B cell (primary cell): ENCODE results near the gene MGAT1. TPM values are rescaled to one million over a fixed set of nuclear protein-coding genes. Genes with fewer than 3 reads are reported as not detected.

Experiments used
- ATAC-seq: fragments of 200-7000 bp; cut with Tn5 transposase; one replicate; pipeline ENCODE4 v1.10.0; 2021; ENCODE audit warnings: low read depth, mild to moderate bottlenecking, moderate number of reproducible peaks, moderate library complexity
- CTCF ChIA-PET: fragments of 350-600 bp; sonication (Branson Sonifier 250); formaldehyde crosslinking; loops from one replicate; lab custom pipeline; 2021; ENCODE audit warnings: antibody characterized with exemption, inconsistent platforms; lab: Charles Lee
- POLR2A ChIA-PET: fragments of 350-600 bp; sonication (Branson Sonifier 250); formaldehyde crosslinking; loops from one replicate; lab custom pipeline; 2021; ENCODE audit warnings: antibody characterized with exemption; lab: Charles Lee
- DNase-seq: peaks from one replicate; pipeline ENCODE4 v3.0.0; 2013
- H2AFZ ChIP-seq: 2 replicates; pipeline ENCODE4 v1.6.1; 2012; ENCODE audit warnings: mild to moderate bottlenecking, low read depth, low read length; ENCODE audit not compliant: insufficient read depth, poor library complexity, severe bottlenecking
- H3K27ac ChIP-seq, 2 donors: 1 replicate in 1 of 2; 2 replicates in 1 of 2; pipeline ENCODE4 v1.5.1; 2012 to 2013; ENCODE audit warnings: low read length in 2 of 2, mild to moderate bottlenecking in 2 of 2, moderate library complexity in 1 of 2
- H3K27me3 ChIP-seq, 4 experiments: fragments of 200-600 bp in 1 of 4; sonication (generic) in 1 of 4; replicated peaks in 1 of 4; 1 replicate in 2 of 4; 2 replicates in 2 of 4; pipeline versions ENCODE4 v1.6.1 to v1.7.0; 2013 to 2016; ENCODE audit warnings: low read length in 3 of 4, mild to moderate bottlenecking in 2 of 4, mixed read lengths in 1 of 4, moderate library complexity in 1 of 4; ENCODE audit not compliant: insufficient read depth in 4 of 4, control insufficient read depth in 3 of 4; ENCODE audit errors: control extremely low read depth in 1 of 4
- H3K36me3 ChIP-seq, 2 experiments: replicated peaks in 1 of 2; 1 replicate in 1 of 2; 2 replicates in 1 of 2; pipeline versions ENCODE4 v1.6.1 to v1.7.1; 2013; ENCODE audit warnings: low read length in 1 of 2; ENCODE audit not compliant: insufficient read depth in 2 of 2, control insufficient read depth in 1 of 2; ENCODE audit errors: control extremely low read depth in 1 of 2, extremely low read depth in 1 of 2
- H3K4me1 ChIP-seq, 2 donors: fragments of 200-600 bp in 1 of 2; sonication (generic) in 1 of 2; 1 replicate in 1 of 2; 2 replicates in 1 of 2; pipeline versions ENCODE4 v1.5.1 to v1.6.1; 2013 to 2017; ENCODE audit warnings: low read length in 2 of 2; ENCODE audit not compliant: control insufficient read depth in 2 of 2, insufficient read depth in 2 of 2
- H3K4me2 ChIP-seq: replicated peaks from 2 replicates; pipeline ENCODE3; 2012; ENCODE audit warnings: mild to moderate bottlenecking, low read depth, low read length; ENCODE audit not compliant: poor library complexity, severe bottlenecking
- H3K4me3 ChIP-seq, 5 experiments: fragments of 200-600 bp in 1 of 5; sonication (generic) in 1 of 5; 1 replicate in 3 of 5; 2 replicates in 2 of 5; pipeline versions ENCODE4 v1.5.1 to v1.7.0; 2011 to 2016; ENCODE audit warnings: low read length in 4 of 5, mild to moderate bottlenecking in 4 of 5, low read depth in 2 of 5, control low read depth in 1 of 5, moderate library complexity in 1 of 5; ENCODE audit not compliant: insufficient read depth in 1 of 5; ENCODE audit errors: control extremely low read depth in 1 of 5, extremely low read depth in 1 of 5
- H3K79me2 ChIP-seq: fragments of 200-600 bp; sonication (generic); one replicate; pipeline ENCODE4 v1.6.0; 2016; ENCODE audit warnings: low read length; ENCODE audit not compliant: control insufficient read depth, insufficient read depth
- H3K9ac ChIP-seq: fragments of 200-600 bp; sonication (generic); 2 replicates; pipeline ENCODE4 v1.6.1; 2017; ENCODE audit warnings: mild to moderate bottlenecking, low read length, moderate library complexity
- H3K9me3 ChIP-seq, 3 donors: one replicate each; pipeline versions ENCODE4 v1.6.1 to v1.7.1; 2013; ENCODE audit warnings: low read length in 2 of 3; ENCODE audit not compliant: control insufficient read depth in 2 of 3, insufficient read depth in 1 of 3; ENCODE audit errors: control extremely low read depth in 1 of 3
- H4K20me1 ChIP-seq: 2 replicates; pipeline ENCODE4 v1.6.0; 2012; ENCODE audit warnings: mild to moderate bottlenecking, low read length; ENCODE audit not compliant: insufficient read depth, control insufficient read depth, poor library complexity, severe bottlenecking
- H3K27ac Mint-ChIP-seq: one replicate; pipeline ENCODE4 v1.8.0; 2021; ENCODE audit warnings: mixed read lengths
- H3K27me3 Mint-ChIP-seq: one replicate; pipeline ENCODE4 v1.8.0; 2021; ENCODE audit warnings: mixed read lengths
- H3K4me1 Mint-ChIP-seq: one replicate; pipeline ENCODE4 v1.8.0; 2021; ENCODE audit warnings: mixed read lengths
- H3K4me3 Mint-ChIP-seq: one replicate; pipeline ENCODE4 v1.8.0; 2021; ENCODE audit warnings: mixed read lengths
- H3K9me3 Mint-ChIP-seq: one replicate; pipeline ENCODE4 v1.8.0; 2022; ENCODE audit warnings: mixed read lengths; ENCODE audit not compliant: insufficient read depth
- CTCF ChIP-seq: fragments of 200-600 bp; IDR thresholded peaks from one replicate; pipeline ENCODE4 v1.8.0; 2022; ENCODE audit warnings: antibody characterized with exemption, mild to moderate bottlenecking
- EZH2 ChIP-seq: IDR thresholded peaks from 2 replicates; pipeline ENCODE4 v1.6.1; 2012; ENCODE audit warnings: borderline replicate concordance, low read depth, mild to moderate bottlenecking, moderate library complexity, low read length; ENCODE audit not compliant: insufficient read depth, poor library complexity, severe bottlenecking
- WGBS: methylation state at CpG from one replicate; pipeline ENCODE4 v1.1.5; 2013; ENCODE audit warnings: missing lambda C conversion rate; ENCODE audit not compliant: insufficient coverage; 5-methylcytosine and 5-hydroxymethylcytosine counted together
- intact Hi-C: fragments of 100-400 bp; cut with micrococcal nuclease; formaldehyde crosslinking; loops from one replicate; pipeline ENCODE4 v1.10.0; 2022
- polyA plus RNA-seq: library from polyadenylated mRNA; depleted of rRNA; stranded (reverse); fragments of >200 nt; gene quantifications from 2 replicates; pipeline ENCODE4 v1.2.3, GENCODE V29; 2012
- total RNA-seq, 2 donors: library from RNA; stranded (reverse); fragments of 120-200 nt in 1 of 2; gene quantifications; 1 replicate in 1 of 2; 2 replicates in 1 of 2; pipeline versions ENCODE4 v1.2.3 to v1.2.4, GENCODE V29; 2013 to 2022

Gene MGAT1
- total and polyA plus RNA-seq, 2 donors (not counting 1 experiment from before 2014, with no cell fraction given), result 81.2 to 140 TPM

- H3K9ac ChIP-seq, result peak overlapping the region; percentile 89
- peak overlapping the region; percentile 82 to 96 (median 90) for H3K4me3 ChIP-seq
- peaks cover 60% of the 10 kb centered on the region for H3K79me2 ChIP-seq
- H3K36me3 ChIP-seq, result peaks cover 6 to 31% of the 10 kb centered on the region in 2 experiments
- Mint-ChIP-seq H3K27me3 (no peaks in the 10 kb centered on the region), H3K4me1 (peaks cover 84% of the 10 kb centered on the region), H3K9me3 (no peaks in the 10 kb centered on the region), H3K4me3 (peak overlapping the region; percentile 96), H3K27ac (peak overlapping the region; percentile 87)
- H3K27me3 ChIP-seq, result no peaks in the 10 kb centered on the region
- H3K4me1 ChIP-seq, result peaks cover 81 to 83% of the 10 kb centered on the region in 2 donors
- peak overlapping the region; percentile 90 for H3K4me2 ChIP-seq
- CTCF ChIA-PET, result interaction anchor here (0.8 to 2.4 kb wide), 10 partner anchors 13 to 404 kb away, joined by 3 to 14 read pairs (median 4); partner anchors contain the start of gene ZFP62
- TF ChIP-seq EZH2, result no peak
- TF ChIP-seq CTCF, result peak; percentile 19
- POLR2A ChIA-PET, result interaction anchor here (0.6 to 2.8 kb wide), 7 partner anchors 14 to 1180 kb away, joined by 3 to 56 read pairs (median 6); partner anchors contain the start of genes HNRNPH1 and ZFP62
- DNase-seq (peak; percentile 91), ATAC-seq (peak; percentile 77)
- 0% methylated on average over 39 of the region's 41 CpGs for WGBS
- no peaks in the 10 kb centered on the region for H3K9me3 ChIP-seq
- H2AFZ ChIP-seq, result peak overlapping the region; percentile 66
- intact Hi-C loops, result loop anchor here (1.0 to 5.0 kb wide), 6 partner anchors 19 to 459 kb away; partner anchors contain the start of genes RACK1, TRIM41 and TRIM52
- H4K20me1 ChIP-seq, result peaks cover 41% of the 10 kb centered on the region
- H3K27ac ChIP-seq, result peak overlapping the region; percentile 81 to 90
Observed at GRCh38 chr5:180803181-180804128, 849 bp upstream of the MGAT1 start.
